SK-N-MC (cell line): ENCODE results near the gene ESPL1.

Source experiments
- EZH2 ChIP-seq: fragments of 200-600 bp; sonication (generic); IDR thresholded peaks from one replicate; pipeline ENCODE4 v1.6.1; 2017; ENCODE audit warnings: antibody characterized with exemption
- POLR2AphosphoS5 ChIP-seq: IDR thresholded peaks from 2 replicates; pipeline ENCODE4 v1.6.1; 2012; ENCODE audit warnings: mild to moderate bottlenecking, low read depth, low read length, borderline replicate concordance

DNA sequence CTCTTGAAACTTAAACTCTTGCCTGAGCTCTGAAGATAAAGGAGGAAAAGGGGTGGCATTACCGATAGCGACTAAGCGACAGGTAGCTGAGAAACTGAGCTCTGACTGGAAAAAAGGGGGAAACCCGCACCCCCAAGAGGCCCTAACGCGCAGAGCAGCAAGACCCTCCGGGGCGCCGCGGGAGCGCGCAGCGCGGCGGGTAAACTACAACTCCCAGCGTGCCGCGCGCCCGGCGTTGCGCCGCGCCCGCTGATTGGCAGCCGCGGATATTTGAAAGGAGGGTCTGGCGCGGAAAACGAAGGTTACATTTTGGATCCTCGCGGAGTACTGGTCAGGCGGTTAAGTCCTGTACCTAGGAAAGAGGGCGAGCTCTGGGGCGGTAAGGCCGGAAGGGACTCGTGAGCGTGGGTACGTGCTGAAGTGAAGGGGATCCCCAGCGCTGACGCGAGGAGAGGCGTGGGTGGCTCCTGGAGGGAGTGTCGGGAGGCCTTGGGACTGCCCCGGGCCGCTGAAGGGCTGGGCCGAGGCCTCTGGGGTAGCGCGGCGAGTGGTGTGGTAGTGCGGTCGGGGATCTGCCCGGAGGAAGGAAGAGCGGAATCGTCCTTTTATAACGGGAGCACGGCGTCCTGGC is at the start of gene ESPL1:
- no peak for TF ChIP-seq EZH2
- TF ChIP-seq POLR2AphosphoS5, result peak; percentile 77; the same call in 1 of the 2 replicates
